HepG2 (cell line): ENCODE results near the gene TEKTIP1. TPM values are rescaled to one million over a fixed set of nuclear protein-coding genes. Genes with fewer than 3 reads are reported as not detected.

ENCODE experiments used
- HES4 ChIP-seq: sonication (generic); formaldehyde crosslinking; IDR thresholded peaks from 2 replicates; pipeline ENCODE4 v1.9.0; 2021; ENCODE audit warnings: mild to moderate bottlenecking, missing genetic modification reagents, borderline replicate concordance
- HOXA7 ChIP-seq: sonication (generic); formaldehyde crosslinking; IDR thresholded peaks from 2 replicates; pipeline ENCODE4 v1.8.1; 2022; ENCODE audit warnings: mild to moderate bottlenecking, missing genetic modification reagents, moderate library complexity
- JUN ChIP-seq: sonication (generic); formaldehyde crosslinking; IDR thresholded peaks from 2 replicates; pipeline ENCODE4 v1.4.0; 2020; ENCODE audit warnings: mild to moderate bottlenecking, missing genetic modification reagents
- MXD4 ChIP-seq: IDR thresholded peaks from 2 replicates; pipeline ENCODE4 v1.6.1; 2016; ENCODE audit warnings: mild to moderate bottlenecking, missing biosample characterization, missing genetic modification reagents
- RARG ChIP-seq: sonication (generic); formaldehyde crosslinking; IDR thresholded peaks from 2 replicates; pipeline ENCODE4 v1.4.0; 2020; ENCODE audit warnings: low read depth, mild to moderate bottlenecking, missing genetic modification reagents
- ZFP37 ChIP-seq: sonication (generic); formaldehyde crosslinking; IDR thresholded peaks from 2 replicates; pipeline ENCODE4 v1.4.0; 2020; ENCODE audit warnings: missing genetic modification reagents, borderline replicate concordance
- ZNF556 ChIP-seq: sonication (generic); formaldehyde crosslinking; IDR thresholded peaks from 2 replicates; pipeline ENCODE4 v1.4.0; 2020; ENCODE audit warnings: mild to moderate bottlenecking, missing genetic modification reagents, borderline replicate concordance
- ZNF609 ChIP-seq: sonication (generic); formaldehyde crosslinking; IDR thresholded peaks from 2 replicates; pipeline ENCODE4 v1.4.0; 2020; ENCODE audit warnings: mild to moderate bottlenecking, missing genetic modification reagents, borderline replicate concordance
- ZNF770 ChIP-seq: sonication (generic); formaldehyde crosslinking; IDR thresholded peaks from 2 replicates; pipeline ENCODE4 v1.5.0; 2020; ENCODE audit warnings: mild to moderate bottlenecking, missing genetic modification reagents
- polyA plus RNA-seq, 8 experiments: library from polyadenylated mRNA; depleted of rRNA in 3 of 8; stranded (reverse) in 7 of 8; unstranded in 1 of 8; fragments of >200 nt; fragmentation: Illumina TruSeq in 4 of 8; extraction: Trizol in 4 of 8; gene quantifications; 2 replicates each; pipeline versions ENCODE4 v1.2.1 to v1.2.3, GENCODE V29; 2011 to 2016; ENCODE audit warnings: low read depth in 4 of 8, missing spikeins in 1 of 8, mixed read lengths in 1 of 8; ENCODE audit not compliant: insufficient read depth in 1 of 8
- total RNA-seq, 5 experiments: library from RNA; depleted of rRNA; stranded (reverse); fragments of >200 nt; fragmentation: Illumina TruSeq; extraction: Trizol; gene quantifications; 2 replicates each; pipeline ENCODE4 v1.2.3, GENCODE V29; 2016; ENCODE audit warnings: low read depth in 1 of 5
- TF ChIP-seq, protein P1 (sequence below): sonication (generic); formaldehyde crosslinking; IDR thresholded peaks from 2 replicates; pipeline ENCODE4 v1.4.0; 2020; ENCODE audit warnings: missing genetic modification reagents, borderline replicate concordance
- TF ChIP-seq, protein P2 (sequence below): IDR thresholded peaks from 2 replicates; pipeline ENCODE4 v1.6.1; 2012; ENCODE audit warnings: inconsistent platforms
- TF ChIP-seq, protein P3 (sequence below): IDR thresholded peaks from 2 replicates; pipeline ENCODE4 v1.6.1; 2016; ENCODE audit warnings: mild to moderate bottlenecking

The TEKTIP1 gene
- total and polyA plus RNA-seq, 2 of the 13 experiments (the other 11 are each of a cell fraction or from before 2014, with no cell fraction given), result not detected

- TF ChIP-seq, protein P1, sequence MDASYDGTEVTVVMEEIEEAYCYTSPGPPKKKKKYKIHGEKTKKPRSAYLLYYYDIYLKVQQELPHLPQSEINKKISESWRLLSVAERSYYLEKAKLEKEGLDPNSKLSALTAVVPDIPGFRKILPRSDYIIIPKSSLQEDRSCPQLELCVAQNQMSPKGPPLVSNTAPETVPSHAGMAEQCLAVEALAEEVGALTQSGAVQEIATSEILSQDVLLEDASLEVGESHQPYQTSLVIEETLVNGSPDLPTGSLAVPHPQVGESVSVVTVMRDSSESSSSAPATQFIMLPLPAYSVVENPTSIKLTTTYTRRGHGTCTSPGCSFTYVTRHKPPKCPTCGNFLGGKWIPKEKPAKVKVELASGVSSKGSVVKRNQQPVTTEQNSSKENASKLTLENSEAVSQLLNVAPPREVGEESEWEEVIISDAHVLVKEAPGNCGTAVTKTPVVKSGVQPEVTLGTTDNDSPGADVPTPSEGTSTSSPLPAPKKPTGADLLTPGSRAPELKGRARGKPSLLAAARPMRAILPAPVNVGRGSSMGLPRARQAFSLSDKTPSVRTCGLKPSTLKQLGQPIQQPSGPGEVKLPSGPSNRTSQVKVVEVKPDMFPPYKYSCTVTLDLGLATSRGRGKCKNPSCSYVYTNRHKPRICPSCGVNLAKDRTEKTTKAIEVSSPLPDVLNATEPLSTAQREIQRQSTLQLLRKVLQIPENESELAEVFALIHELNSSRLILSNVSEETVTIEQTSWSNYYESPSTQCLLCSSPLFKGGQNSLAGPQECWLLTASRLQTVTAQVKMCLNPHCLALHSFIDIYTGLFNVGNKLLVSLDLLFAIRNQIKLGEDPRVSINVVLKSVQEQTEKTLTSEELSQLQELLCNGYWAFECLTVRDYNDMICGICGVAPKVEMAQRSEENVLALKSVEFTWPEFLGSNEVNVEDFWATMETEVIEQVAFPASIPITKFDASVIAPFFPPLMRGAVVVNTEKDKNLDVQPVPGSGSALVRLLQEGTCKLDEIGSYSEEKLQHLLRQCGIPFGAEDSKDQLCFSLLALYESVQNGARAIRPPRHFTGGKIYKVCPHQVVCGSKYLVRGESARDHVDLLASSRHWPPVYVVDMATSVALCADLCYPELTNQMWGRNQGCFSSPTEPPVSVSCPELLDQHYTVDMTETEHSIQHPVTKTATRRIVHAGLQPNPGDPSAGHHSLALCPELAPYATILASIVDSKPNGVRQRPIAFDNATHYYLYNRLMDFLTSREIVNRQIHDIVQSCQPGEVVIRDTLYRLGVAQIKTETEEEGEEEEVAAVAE (CRISPR knock-in tag), result peak; percentile 13; the same call in 1 of the 2 replicates
- TF ChIP-seq MXD4 (CRISPR knock-in tag) (0 out of 2 replicates have a peak, but pooled peaks have one; percentile 32), RARG (CRISPR knock-in tag) (no peak), HOXA7 (CRISPR knock-in tag) (no peak), JUN (CRISPR knock-in tag) (no peak; the same call in 1 of the 2 replicates), ZNF556 (peak; percentile 32; the same call in 1 of the 2 replicates), HES4 (CRISPR knock-in tag) (peak; percentile 51; the same call in 1 of the 2 replicates), ZNF770 (0 out of 2 replicates have a peak, but pooled peaks have one; percentile 22), ZFP37 (CRISPR knock-in tag) (no peak), ZNF609 (CRISPR knock-in tag) (no peak; the same call in 1 of the 2 replicates)
- TF ChIP-seq, protein P2, sequence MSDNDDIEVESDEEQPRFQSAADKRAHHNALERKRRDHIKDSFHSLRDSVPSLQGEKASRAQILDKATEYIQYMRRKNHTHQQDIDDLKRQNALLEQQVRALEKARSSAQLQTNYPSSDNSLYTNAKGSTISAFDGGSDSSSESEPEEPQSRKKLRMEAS, result peak; percentile 37
- TF ChIP-seq, protein P3, sequence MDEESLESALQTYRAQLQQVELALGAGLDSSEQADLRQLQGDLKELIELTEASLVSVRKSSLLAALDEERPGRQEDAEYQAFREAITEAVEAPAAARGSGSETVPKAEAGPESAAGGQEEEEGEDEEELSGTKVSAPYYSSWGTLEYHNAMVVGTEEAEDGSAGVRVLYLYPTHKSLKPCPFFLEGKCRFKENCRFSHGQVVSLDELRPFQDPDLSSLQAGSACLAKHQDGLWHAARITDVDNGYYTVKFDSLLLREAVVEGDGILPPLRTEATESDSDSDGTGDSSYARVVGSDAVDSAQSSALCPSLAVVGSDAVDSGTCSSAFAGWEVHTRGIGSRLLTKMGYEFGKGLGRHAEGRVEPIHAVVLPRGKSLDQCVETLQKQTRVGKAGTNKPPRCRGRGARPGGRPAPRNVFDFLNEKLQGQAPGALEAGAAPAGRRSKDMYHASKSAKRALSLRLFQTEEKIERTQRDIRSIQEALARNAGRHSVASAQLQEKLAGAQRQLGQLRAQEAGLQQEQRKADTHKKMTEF (CRISPR knock-in tag), result peak; percentile 61; the same call in 1 of the 2 replicates
Measured at GRCh38 chr19:3557461-3558248, 18.7 kb downstream of the TEKTIP1 start, which contains the start of gene MFSD12 (continued).
